GM12801 (cell line): Measurements from ENCODE around the gene AKAP8L.

Experiments used
- TF ChIP-seq, protein P1 (sequence below): IDR thresholded peaks from one replicate; pipeline ENCODE4 v1.5.1; 2011; ENCODE audit warnings: control low read depth; ENCODE audit not compliant: insufficient read length; ENCODE audit errors: extremely low read depth

Gene AKAP8L

DNA sequence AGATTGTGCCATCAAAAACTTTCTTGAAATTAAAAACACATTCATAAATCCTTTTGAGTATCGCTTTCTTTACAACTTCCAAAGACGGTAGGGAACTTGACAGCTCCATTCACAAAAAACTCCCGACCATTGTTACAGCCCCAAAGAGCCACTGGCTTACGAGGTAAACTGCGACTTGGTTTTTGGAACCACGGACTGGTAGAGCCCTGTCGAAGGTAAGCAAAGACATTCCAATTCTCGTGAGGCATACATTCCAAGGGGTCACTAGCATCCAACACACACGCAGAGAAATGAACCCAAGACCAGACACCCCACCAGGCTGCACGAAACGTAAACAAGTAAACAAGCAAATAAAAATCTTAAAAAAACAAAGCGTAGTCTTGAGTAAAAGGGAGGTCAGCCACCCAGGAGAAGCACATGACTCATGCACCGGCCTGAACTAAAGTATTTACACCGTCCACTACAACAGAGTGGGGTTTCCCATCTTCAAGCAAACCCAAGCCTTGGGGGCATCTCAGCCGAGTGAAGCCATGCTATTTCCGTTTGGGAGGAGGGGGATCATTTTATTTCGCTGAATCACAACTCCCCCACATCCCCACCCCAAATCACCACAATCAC lies 87.9 kb downstream of the AKAP8L start:
- TF ChIP-seq, protein P1, sequence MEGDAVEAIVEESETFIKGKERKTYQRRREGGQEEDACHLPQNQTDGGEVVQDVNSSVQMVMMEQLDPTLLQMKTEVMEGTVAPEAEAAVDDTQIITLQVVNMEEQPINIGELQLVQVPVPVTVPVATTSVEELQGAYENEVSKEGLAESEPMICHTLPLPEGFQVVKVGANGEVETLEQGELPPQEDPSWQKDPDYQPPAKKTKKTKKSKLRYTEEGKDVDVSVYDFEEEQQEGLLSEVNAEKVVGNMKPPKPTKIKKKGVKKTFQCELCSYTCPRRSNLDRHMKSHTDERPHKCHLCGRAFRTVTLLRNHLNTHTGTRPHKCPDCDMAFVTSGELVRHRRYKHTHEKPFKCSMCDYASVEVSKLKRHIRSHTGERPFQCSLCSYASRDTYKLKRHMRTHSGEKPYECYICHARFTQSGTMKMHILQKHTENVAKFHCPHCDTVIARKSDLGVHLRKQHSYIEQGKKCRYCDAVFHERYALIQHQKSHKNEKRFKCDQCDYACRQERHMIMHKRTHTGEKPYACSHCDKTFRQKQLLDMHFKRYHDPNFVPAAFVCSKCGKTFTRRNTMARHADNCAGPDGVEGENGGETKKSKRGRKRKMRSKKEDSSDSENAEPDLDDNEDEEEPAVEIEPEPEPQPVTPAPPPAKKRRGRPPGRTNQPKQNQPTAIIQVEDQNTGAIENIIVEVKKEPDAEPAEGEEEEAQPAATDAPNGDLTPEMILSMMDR, result no peak
